HepG2 (cell line): ENCODE measurements around the gene WDCP. TPM values are rescaled to one million over a fixed set of nuclear protein-coding genes. Genes with fewer than 3 reads are reported as not detected.

Source experiments
- ARID4A ChIP-seq: sonication (generic); formaldehyde crosslinking; IDR thresholded peaks from 2 replicates; pipeline ENCODE4 v1.5.0; 2020; ENCODE audit warnings: mild to moderate bottlenecking, missing genetic modification reagents, borderline replicate concordance
- CHD4 ChIP-seq: fragments of 200-600 bp; sonication (generic); IDR thresholded peaks from 2 replicates; pipeline ENCODE4 v1.7.0; 2017; ENCODE audit warnings: mild to moderate bottlenecking, low read length, borderline replicate concordance
- ELF1 ChIP-seq: sonication (generic); formaldehyde crosslinking; IDR thresholded peaks from 2 replicates; pipeline ENCODE4 v1.4.0; 2020; ENCODE audit warnings: missing genetic modification reagents
- GFI1 ChIP-seq: sonication (generic); formaldehyde crosslinking; IDR thresholded peaks from 2 replicates; pipeline ENCODE4 v1.5.0; 2020; ENCODE audit warnings: missing genetic modification reagents, mild to moderate bottlenecking, borderline replicate concordance
- HNRNPH1 ChIP-seq: fragments of 200-400 bp; formaldehyde crosslinking; optimal IDR thresholded peaks from 2 replicates; pipeline ENCODE3; 2017; ENCODE audit warnings: mild to moderate bottlenecking, low read depth, low read length
- KDM4B ChIP-seq: sonication (generic); formaldehyde crosslinking; IDR thresholded peaks from 2 replicates; pipeline ENCODE4 v1.4.0; 2020; ENCODE audit warnings: missing genetic modification reagents
- MLLT10 ChIP-seq: sonication (generic); formaldehyde crosslinking; IDR thresholded peaks from 2 replicates; pipeline ENCODE4 v1.4.0; 2020; ENCODE audit warnings: missing genetic modification reagents
- NBN ChIP-seq: fragments of 450-650 bp; conservative IDR thresholded peaks from 2 replicates; pipeline ENCODE4 v1.6.1; 2017
- NR2C2 ChIP-seq: sonication (generic); formaldehyde crosslinking; IDR thresholded peaks from 2 replicates; pipeline ENCODE4 v1.4.0; 2020; ENCODE audit warnings: missing genetic modification reagents, mild to moderate bottlenecking, moderate library complexity, borderline replicate concordance
- PCBP1 ChIP-seq: fragments of 200-400 bp; formaldehyde crosslinking; IDR thresholded peaks from 2 replicates; pipeline ENCODE4 v1.6.1; 2017; ENCODE audit warnings: mild to moderate bottlenecking, low read depth, low read length, borderline replicate concordance
- PHF8 ChIP-seq: sonication (generic); formaldehyde crosslinking; IDR thresholded peaks from 2 replicates; pipeline ENCODE4 v1.5.0; 2020; ENCODE audit warnings: missing genetic modification reagents
- PITX1 ChIP-seq: sonication (generic); formaldehyde crosslinking; IDR thresholded peaks from 2 replicates; pipeline ENCODE4 v1.5.1; 2020; ENCODE audit warnings: mild to moderate bottlenecking, missing genetic modification reagents
- PREB ChIP-seq: sonication (generic); formaldehyde crosslinking; IDR thresholded peaks from 2 replicates; pipeline ENCODE4 v1.4.0; 2020; ENCODE audit warnings: missing genetic modification reagents
- SP5 ChIP-seq: IDR thresholded peaks from 2 replicates; pipeline ENCODE4 v1.6.1; 2016; ENCODE audit warnings: low read depth, borderline replicate concordance
- ZNF331 ChIP-seq: sonication (generic); formaldehyde crosslinking; IDR thresholded peaks from 2 replicates; pipeline ENCODE4 v1.4.0; 2020; ENCODE audit warnings: missing genetic modification reagents
- ZNF724P ChIP-seq: sonication (generic); formaldehyde crosslinking; IDR thresholded peaks from 2 replicates; pipeline ENCODE4 v1.8.0; 2022; ENCODE audit warnings: missing genetic modification reagents, borderline replicate concordance
- ZNF878 ChIP-seq: sonication (generic); formaldehyde crosslinking; IDR thresholded peaks from 2 replicates; pipeline ENCODE4 v1.8.1; 2023; ENCODE audit warnings: mild to moderate bottlenecking, missing genetic modification reagents, moderate library complexity
- polyA plus RNA-seq, 8 experiments: library from polyadenylated mRNA; depleted of rRNA in 3 of 8; stranded (reverse) in 7 of 8; unstranded in 1 of 8; fragments of >200 nt; fragmentation: Illumina TruSeq in 4 of 8; extraction: Trizol in 4 of 8; gene quantifications; 2 replicates each; pipeline versions ENCODE4 v1.2.1 to v1.2.3, GENCODE V29; 2011 to 2016; ENCODE audit warnings: low read depth in 4 of 8, missing spikeins in 1 of 8, mixed read lengths in 1 of 8; ENCODE audit not compliant: insufficient read depth in 1 of 8
- total RNA-seq, 5 experiments: library from RNA; depleted of rRNA; stranded (reverse); fragments of >200 nt; fragmentation: Illumina TruSeq; extraction: Trizol; gene quantifications; 2 replicates each; pipeline ENCODE4 v1.2.3, GENCODE V29; 2016; ENCODE audit warnings: low read depth in 1 of 5
- TF ChIP-seq, protein P1 (sequence below): sonication (generic); formaldehyde crosslinking; IDR thresholded peaks from 2 replicates; pipeline ENCODE4 v1.4.0; 2020; ENCODE audit warnings: missing genetic modification reagents

WDCP gene
- total and polyA plus RNA-seq, 2 of the 13 experiments (the other 11 are each of a cell fraction or from before 2014, with no cell fraction given): 17.4 to 22.6 TPM

- TF ChIP-seq, protein P1, sequence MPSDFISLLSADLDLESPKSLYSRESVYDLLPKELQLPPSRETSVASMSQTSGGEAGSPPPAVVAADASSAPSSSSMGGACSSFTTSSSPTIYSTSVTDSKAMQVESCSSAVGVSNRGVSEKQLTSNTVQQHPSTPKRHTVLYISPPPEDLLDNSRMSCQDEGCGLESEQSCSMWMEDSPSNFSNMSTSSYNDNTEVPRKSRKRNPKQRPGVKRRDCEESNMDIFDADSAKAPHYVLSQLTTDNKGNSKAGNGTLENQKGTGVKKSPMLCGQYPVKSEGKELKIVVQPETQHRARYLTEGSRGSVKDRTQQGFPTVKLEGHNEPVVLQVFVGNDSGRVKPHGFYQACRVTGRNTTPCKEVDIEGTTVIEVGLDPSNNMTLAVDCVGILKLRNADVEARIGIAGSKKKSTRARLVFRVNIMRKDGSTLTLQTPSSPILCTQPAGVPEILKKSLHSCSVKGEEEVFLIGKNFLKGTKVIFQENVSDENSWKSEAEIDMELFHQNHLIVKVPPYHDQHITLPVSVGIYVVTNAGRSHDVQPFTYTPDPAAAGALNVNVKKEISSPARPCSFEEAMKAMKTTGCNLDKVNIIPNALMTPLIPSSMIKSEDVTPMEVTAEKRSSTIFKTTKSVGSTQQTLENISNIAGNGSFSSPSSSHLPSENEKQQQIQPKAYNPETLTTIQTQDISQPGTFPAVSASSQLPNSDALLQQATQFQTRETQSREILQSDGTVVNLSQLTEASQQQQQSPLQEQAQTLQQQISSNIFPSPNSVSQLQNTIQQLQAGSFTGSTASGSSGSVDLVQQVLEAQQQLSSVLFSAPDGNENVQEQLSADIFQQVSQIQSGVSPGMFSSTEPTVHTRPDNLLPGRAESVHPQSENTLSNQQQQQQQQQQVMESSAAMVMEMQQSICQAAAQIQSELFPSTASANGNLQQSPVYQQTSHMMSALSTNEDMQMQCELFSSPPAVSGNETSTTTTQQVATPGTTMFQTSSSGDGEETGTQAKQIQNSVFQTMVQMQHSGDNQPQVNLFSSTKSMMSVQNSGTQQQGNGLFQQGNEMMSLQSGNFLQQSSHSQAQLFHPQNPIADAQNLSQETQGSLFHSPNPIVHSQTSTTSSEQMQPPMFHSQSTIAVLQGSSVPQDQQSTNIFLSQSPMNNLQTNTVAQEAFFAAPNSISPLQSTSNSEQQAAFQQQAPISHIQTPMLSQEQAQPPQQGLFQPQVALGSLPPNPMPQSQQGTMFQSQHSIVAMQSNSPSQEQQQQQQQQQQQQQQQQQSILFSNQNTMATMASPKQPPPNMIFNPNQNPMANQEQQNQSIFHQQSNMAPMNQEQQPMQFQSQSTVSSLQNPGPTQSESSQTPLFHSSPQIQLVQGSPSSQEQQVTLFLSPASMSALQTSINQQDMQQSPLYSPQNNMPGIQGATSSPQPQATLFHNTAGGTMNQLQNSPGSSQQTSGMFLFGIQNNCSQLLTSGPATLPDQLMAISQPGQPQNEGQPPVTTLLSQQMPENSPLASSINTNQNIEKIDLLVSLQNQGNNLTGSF (CRISPR knock-in tag): peak; percentile 92; the same call in 1 of the 2 replicates
- TF ChIP-seq PREB (CRISPR knock-in tag) (no peak), PITX1 (CRISPR knock-in tag) (peak; percentile 92), ELF1 (CRISPR knock-in tag) (peak; percentile 100), KDM4B (CRISPR knock-in tag) (no peak), PCBP1 (peak; percentile 88; the same call in 1 of the 2 replicates), ARID4A (CRISPR knock-in tag) (peak; percentile 96), PHF8 (peak; percentile 88), ZNF878 (CRISPR knock-in tag) (no peak), GFI1 (CRISPR knock-in tag) (peak; percentile 77; the same call in 1 of the 2 replicates), MLLT10 (CRISPR knock-in tag) (no peak), NR2C2 (CRISPR knock-in tag) (peak; percentile 99), HNRNPH1 (no peak), NBN (no peak), ZNF331 (CRISPR knock-in tag) (peak; percentile 96), CHD4 (no peak), SP5 (CRISPR knock-in tag) (peak; percentile 78; the same call in 1 of the 2 replicates), ZNF724P (peak; percentile 79; the same call in 1 of the 2 replicates)
Measured at GRCh38 chr2:24075915-24076848, 29.0 kb upstream of the WDCP start, which contains the start of gene SF3B6 (continued).
